Coronary artery (tissue), 2 donors: ENCODE results near the gene C9orf72.
A peak's percentile ranks its signal among the peaks of the same experiment; 100 is the strongest.

Experiments
- DNase-seq: peaks from one replicate; pipeline ENCODE4 v3.0.0-alpha.2; 2017; ENCODE audit warnings: low spot score
- H3K27ac ChIP-seq, 2 donors: fragments of 200-600 bp; sonication (generic); one replicate each; pipeline ENCODE4 v1.5.1; 2016 to 2019
- H3K4me3 ChIP-seq: fragments of 200-600 bp; sonication (generic); 2 replicates; pipeline ENCODE4 v1.5.1; 2016; ENCODE audit warnings: mild to moderate bottlenecking, moderate library complexity
- TF ChIP-seq, protein P1 (sequence below): fragments of 200-600 bp; sonication (generic); IDR thresholded peaks from one replicate; pipeline ENCODE4 v1.5.1; 2019; ENCODE audit warnings: antibody characterized with exemption

C9orf72 gene

DNA sequence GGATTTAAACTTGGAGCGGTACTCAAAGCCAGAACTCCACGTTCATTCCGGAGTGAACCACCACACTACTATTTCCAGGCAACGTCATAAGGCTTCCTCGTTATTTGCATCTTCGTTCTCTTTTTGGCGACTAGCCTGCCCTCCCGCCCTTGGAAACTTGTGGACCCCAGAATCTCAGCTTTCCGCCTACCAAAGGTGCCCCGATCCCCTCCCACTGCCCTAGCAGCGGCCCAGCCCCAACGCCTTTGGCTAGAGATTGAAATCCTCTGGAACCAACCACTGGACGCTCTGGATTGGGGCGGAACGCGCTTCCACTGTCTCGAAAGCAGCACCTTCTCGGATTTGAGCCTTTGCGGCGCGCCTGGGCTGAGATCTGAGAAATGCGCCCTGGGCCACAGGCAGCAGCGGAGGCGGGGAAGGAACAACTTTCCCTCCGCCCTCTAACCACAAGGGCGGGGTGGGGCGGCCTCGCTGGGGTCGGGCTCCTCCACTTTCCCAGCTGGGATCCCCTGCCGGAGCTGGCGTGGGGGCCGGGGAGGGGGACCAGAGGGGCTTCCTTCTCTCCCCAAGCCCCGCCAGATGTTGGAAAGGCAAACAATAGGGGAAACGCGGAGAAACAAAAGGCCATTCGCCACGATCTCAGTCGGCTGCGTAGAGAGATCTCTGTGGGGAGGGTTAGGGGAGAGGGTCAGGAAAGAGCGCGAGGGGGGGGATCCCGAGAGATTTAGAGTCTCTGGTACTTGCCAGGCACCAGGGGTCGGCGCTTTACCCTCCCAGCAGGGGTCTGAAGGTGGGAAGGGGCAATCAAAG is 45.0 kb downstream of the C9orf72 start:
- DNase-seq: peak; percentile 89
- H3K27ac ChIP-seq: peak overlapping the region; percentile 85 to 94
- TF ChIP-seq, protein P1, sequence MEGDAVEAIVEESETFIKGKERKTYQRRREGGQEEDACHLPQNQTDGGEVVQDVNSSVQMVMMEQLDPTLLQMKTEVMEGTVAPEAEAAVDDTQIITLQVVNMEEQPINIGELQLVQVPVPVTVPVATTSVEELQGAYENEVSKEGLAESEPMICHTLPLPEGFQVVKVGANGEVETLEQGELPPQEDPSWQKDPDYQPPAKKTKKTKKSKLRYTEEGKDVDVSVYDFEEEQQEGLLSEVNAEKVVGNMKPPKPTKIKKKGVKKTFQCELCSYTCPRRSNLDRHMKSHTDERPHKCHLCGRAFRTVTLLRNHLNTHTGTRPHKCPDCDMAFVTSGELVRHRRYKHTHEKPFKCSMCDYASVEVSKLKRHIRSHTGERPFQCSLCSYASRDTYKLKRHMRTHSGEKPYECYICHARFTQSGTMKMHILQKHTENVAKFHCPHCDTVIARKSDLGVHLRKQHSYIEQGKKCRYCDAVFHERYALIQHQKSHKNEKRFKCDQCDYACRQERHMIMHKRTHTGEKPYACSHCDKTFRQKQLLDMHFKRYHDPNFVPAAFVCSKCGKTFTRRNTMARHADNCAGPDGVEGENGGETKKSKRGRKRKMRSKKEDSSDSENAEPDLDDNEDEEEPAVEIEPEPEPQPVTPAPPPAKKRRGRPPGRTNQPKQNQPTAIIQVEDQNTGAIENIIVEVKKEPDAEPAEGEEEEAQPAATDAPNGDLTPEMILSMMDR: no peak
- peak overlapping the region; percentile 93 for H3K4me3 ChIP-seq

DNA sequence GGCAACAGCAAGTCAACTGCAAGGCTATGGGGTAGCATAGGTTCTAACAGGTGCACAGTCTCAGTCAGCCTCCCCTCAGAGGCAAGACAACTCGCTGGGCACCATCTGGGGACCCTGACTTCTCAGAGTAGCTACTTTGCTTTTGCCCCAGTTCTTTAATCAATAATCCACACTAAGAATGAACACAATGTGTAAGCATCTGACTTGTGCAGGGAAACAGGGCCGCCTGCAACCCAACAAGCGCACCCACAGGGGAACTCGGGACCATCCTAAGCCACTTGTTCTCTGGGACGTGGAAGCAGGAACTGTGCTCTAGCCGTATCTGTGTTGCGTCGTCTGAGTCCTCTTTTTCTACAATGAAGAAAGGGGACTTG is 45.6 kb downstream of the C9orf72 start:
- TF ChIP-seq, protein P1: no peak
- peak overlapping the region; percentile 85 to 94 for H3K27ac ChIP-seq
- H3K4me3 ChIP-seq: peak overlapping the region; percentile 93
- no peak for DNase-seq

DNA sequence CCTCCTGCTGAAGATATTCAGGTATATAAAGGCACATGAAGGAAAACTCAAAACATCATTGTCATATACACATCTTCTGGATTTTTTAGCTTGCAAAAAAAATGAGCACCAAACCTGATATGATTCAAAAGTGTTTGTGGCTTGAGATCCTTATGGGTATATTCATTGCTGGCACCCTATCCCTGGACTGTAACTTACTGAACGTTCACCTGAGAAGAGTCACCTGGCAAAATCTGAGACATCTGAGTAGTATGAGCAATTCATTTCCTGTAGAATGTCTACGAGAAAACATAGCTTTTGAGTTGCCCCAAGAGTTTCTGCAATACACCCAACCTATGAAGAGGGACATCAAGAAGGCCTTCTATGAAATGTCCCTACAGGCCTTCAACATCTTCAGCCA is 49.0 kb downstream of the C9orf72 start, which contains the start of gene IFNK:
TSS of gene IFNK (plus strand) at position 55 of the 400 bp plus-strand sequence. CDS start at position 102, 47 bp downstream.
- DNase-seq: no peak
- Histone ChIP-seq H3K27ac (no peak within 1 kb of the TSS), H3K4me3 (no peak within 1 kb of the TSS)
- TF ChIP-seq, protein P1: no peak

DNA sequence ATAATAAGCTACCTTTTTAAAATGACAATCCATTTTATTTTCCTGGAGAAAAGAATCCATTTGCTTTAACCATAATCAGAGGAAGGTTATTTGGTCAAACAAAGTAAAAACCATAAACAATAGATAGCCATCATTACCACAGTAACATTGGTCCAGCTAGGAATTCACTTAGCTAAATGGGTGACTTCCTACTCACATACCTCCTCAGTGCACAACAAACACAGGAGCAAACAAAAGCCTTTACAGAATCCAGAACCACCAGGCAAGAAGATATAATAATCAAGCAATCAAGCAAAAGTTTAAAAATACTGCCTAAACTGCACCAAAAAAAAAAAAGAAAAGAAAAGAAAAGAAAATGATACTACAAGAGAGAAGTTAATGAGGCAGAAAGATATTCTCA is 50.1 kb downstream of the C9orf72 start:
- TF ChIP-seq, protein P1: no peak
- DNase-seq: no peak
- Histone ChIP-seq H3K4me3 (no peak overlapping the region), H3K27ac (no peak overlapping the region)

DNA sequence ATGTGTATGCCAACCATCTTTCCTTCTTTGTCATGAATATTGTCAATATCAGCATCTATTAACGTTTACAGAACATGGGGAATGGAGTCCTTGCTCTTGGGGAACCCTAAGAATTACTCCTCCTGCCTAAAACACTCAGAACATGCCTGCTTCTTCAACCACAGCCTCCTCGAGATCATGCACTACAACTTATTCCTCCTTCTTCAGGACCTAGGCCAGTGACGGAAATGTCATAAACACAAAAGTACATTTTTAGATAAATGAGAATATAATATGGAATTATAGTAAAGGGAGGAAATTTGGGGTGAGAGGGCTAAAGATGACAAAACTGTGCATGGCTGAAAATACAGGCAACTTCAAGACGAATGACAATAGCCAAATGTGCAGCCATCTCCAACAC is 52.3 kb downstream of the C9orf72 start:
- Histone ChIP-seq H3K27ac (no peak overlapping the region), H3K4me3 (no peak overlapping the region)
- TF ChIP-seq, protein P1: no peak
- no peak for DNase-seq

DNA sequence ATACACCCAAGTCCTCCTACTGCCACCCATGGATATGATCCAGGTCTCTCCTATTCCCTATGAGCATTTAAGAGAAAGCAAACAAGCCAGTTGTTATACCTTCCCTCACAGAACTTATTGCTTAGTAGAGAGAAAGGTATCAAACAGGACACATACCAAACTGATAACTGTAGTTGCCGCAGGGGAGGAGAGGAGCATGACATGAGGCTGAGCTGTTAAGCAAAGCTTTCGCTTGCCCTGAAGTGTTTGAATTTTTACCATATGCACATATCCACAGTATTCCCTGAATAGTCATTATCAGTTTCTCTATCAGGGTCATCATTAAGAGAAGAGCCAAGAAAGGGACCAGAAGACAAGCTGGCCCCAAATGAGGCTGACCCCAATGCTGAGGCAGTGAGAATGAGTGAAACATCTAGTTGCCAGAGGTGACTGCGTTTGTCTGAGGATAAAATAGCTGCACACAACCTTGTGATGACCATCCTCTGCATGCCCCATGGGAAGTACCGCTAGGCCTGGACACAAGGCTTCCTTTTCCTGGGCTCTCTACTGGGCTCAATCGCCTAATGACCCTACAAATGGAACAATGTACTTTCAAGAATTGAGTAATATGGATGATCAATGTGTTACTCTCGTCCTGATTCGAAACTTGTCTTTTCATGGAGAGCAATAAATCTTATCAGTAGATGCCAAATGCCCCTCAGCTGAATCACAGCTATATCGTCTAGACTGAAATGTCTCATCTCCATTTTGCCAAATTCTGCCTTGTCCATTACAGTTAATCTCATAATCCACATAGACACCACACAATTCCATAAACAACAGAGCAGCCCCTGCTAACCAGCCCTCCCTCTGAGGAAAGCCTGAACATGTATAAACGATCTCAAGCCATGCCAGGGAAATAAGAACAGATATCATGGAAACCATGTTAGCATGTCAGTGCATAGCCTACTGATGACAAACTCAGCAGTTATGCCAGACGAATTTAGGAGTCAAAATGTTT is 53.5 kb downstream of the C9orf72 start:
- TF ChIP-seq, protein P1: no peak
- H3K4me3 ChIP-seq: no peak overlapping the region
- no peak for DNase-seq
- no peak overlapping the region for H3K27ac ChIP-seq
